ENCODE data around the gene GALNT2. TPM values are rescaled to one million over a fixed set of nuclear protein-coding genes. Genes with fewer than 3 reads are reported as not detected.

The GALNT2 gene
- polyA plus RNA-seq, 1 of the 3 experiments (the other 2 are of a cell fraction), result 118 TPM

DNA sequence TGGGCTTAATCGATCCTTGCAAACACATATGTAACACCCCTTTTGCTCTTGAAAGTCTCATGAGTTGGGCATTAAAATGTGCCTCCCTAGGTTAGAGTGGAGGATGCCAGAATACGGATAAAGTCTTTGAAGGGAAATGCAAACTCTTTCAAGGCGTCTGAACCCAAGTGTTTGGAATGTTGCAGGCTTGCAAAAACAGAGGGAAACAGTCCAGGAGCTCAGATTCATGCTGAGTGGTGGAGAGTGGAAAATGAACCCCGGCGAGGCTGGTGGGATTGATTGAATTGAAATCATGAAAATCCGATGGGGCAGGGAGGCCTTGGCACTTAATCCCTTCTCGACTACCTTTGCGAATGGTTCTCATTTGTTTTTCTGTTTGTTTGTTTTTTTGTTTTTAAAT lies 183.6 kb downstream of the GALNT2 start (continued):
- TF ChIP-seq, protein P1, sequence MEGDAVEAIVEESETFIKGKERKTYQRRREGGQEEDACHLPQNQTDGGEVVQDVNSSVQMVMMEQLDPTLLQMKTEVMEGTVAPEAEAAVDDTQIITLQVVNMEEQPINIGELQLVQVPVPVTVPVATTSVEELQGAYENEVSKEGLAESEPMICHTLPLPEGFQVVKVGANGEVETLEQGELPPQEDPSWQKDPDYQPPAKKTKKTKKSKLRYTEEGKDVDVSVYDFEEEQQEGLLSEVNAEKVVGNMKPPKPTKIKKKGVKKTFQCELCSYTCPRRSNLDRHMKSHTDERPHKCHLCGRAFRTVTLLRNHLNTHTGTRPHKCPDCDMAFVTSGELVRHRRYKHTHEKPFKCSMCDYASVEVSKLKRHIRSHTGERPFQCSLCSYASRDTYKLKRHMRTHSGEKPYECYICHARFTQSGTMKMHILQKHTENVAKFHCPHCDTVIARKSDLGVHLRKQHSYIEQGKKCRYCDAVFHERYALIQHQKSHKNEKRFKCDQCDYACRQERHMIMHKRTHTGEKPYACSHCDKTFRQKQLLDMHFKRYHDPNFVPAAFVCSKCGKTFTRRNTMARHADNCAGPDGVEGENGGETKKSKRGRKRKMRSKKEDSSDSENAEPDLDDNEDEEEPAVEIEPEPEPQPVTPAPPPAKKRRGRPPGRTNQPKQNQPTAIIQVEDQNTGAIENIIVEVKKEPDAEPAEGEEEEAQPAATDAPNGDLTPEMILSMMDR (IDR thresholded peaks at IDR 0.05), result no peak
- TF ChIP-seq, protein P2, sequence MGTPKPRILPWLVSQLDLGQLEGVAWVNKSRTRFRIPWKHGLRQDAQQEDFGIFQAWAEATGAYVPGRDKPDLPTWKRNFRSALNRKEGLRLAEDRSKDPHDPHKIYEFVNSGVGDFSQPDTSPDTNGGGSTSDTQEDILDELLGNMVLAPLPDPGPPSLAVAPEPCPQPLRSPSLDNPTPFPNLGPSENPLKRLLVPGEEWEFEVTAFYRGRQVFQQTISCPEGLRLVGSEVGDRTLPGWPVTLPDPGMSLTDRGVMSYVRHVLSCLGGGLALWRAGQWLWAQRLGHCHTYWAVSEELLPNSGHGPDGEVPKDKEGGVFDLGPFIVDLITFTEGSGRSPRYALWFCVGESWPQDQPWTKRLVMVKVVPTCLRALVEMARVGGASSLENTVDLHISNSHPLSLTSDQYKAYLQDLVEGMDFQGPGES (IDR thresholded peaks at IDR 0.05; ENCODE audit: low read depth, low read length), result no peak
- TF ChIP-seq ELF1 (IDR thresholded peaks at IDR 0.05), result no peak
- TF ChIP-seq NRF1 (IDR thresholded peaks at IDR 0.05; ENCODE audit: low read depth, low read length), result no peak
- TF ChIP-seq RAD21 (IDR thresholded peaks at IDR 0.05; ENCODE audit: low read length), result no peak

DNA sequence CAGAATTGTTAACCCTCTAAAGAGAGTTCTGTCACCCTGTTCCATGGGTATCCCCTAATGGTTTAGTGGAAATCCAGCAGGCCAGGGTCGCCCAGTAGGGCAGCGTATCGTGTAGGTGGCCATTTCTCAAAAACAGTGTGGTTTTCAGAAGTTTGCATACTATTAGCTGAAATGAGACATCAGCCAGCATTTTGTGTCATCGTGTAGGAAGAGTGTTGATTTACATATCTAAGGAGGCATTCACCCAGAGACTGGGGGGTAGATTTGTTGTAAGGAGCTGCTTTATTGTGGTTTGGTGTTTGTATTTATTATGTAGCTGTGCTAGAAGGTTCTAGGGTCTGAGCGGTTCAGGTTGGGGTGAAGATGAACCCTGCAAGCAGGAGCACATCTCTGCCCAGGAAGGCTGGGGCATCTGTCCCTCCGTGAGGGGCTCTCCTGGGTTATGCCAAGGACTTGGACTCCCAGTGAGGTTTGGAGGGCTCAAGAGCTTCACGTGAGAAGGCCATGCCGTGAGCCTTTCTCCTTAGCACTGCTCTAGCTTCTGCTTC lies 184.7 kb downstream of the GALNT2 start:
- no peak for DNase-seq
- H3K9me2 ChIP-seq, result no peaks in the 10 kb centered on the region
- ChIA-PET POLR2A (no interaction called here), CTCF (interaction anchor here (0.7 to 1.0 kb wide), 2 partner anchors 16 to 72 kb away, joined by 3 to 7 read pairs; no protein-coding TSS in a partner anchor)
- WGBS (ENCODE audit: low lambda C conversion rate), result 94% methylated on average over 8 of the region's 8 CpGs
- H3K27ac ChIP-seq (ENCODE audit: low read depth in 2 of 2, low read length in 1 of 2), result no peak overlapping the region
- no peak overlapping the region for H2AFZ ChIP-seq (ENCODE audit: low read depth)
- no peak overlapping the region for H3K4me2 ChIP-seq
- H3F3A ChIP-seq (replicated peaks; ENCODE audit: insufficient read depth), result no peaks in the 10 kb centered on the region
- no peaks in the 10 kb centered on the region for H3K27me3 ChIP-seq (ENCODE audit: insufficient read depth)
- H3K79me2 ChIP-seq (ENCODE audit: insufficient read depth), result no peaks in the 10 kb centered on the region
- H3K36me3 ChIP-seq (replicated peaks in 1 of 2; ENCODE audit: control insufficient read depth in 1 of 2, insufficient read depth in 2 of 2, low read length in 1 of 2), result peaks cover 18 to 65% of the 10 kb centered on the region in 2 experiments
- no peak for TF ChIP-seq FOSL2 (IDR thresholded peaks at IDR 0.05; ENCODE audit: borderline replicate concordance, low read depth)
- TF ChIP-seq GATA2 (CRISPR knock-in tag; IDR thresholded peaks at IDR 0.05), result no peak
- no peak for TF ChIP-seq RAD21 (IDR thresholded peaks at IDR 0.05; ENCODE audit: low read length)
- no peak for TF ChIP-seq FOXJ3 (CRISPR knock-in tag; IDR thresholded peaks at IDR 0.05)
- no peak overlapping the region for H3K9ac ChIP-seq
- no peaks in the 10 kb centered on the region for H4K20me1 ChIP-seq (ENCODE audit: insufficient read depth)
- H3K4me3 ChIP-seq (ENCODE audit: low read depth in 2 of 2, low read length in 1 of 2), result no peak overlapping the region
- H3K4me1 ChIP-seq (ENCODE audit: control insufficient read depth in 1 of 2, insufficient read depth in 2 of 2, low read depth in 1 of 2, low read length in 1 of 2), result no peaks in the 10 kb centered on the region
- H3K9me3 ChIP-seq, result no peaks in the 10 kb centered on the region

DNA sequence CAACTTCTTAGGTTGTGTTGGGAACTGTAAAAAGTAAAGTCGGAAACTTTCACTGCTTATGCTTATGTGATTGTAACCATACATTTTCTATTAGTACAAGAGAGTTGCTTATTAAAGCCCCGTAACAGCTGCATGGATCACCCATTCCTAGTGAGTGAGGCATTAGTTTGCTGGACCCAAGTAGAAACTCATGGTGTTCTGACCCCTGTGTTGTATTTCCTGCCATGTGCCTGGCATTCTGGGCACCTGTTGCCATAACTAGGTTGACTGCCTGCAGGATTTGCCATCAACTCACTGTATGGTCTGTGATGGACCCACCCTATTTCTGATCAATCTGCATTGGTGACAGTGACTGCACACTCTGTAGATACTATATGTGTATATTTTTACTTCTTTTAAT lies 186.1 kb downstream of the GALNT2 start:
- no peak overlapping the region for H3K27ac ChIP-seq (ENCODE audit: low read depth in 2 of 2, low read length in 1 of 2)
- TF ChIP-seq NRF1 (IDR thresholded peaks at IDR 0.05; ENCODE audit: low read depth, low read length) (no peak), FOXM1 (IDR thresholded peaks at IDR 0.05; ENCODE audit: low read depth) (no peak), CHD2 (IDR thresholded peaks at IDR 0.05; ENCODE audit: low read length, partially characterized antibody) (no peak), RXRA (IDR thresholded peaks at IDR 0.05; ENCODE audit: borderline replicate concordance, low read depth) (no peak), MXI1 (IDR thresholded peaks at IDR 0.05; ENCODE audit: low read depth, low read length) (no peak), ELF1 (IDR thresholded peaks at IDR 0.05) (no peak), SIN3A (IDR thresholded peaks at IDR 0.05; ENCODE audit: borderline replicate concordance, low read depth, low read length) (no peak), POLR2AphosphoS5 (IDR thresholded peaks at IDR 0.05; ENCODE audit: low read depth, low read length) (no peak), RCOR1 (IDR thresholded peaks at IDR 0.05; ENCODE audit: low read length) (no peak), YY1 (IDR thresholded peaks at IDR 0.05; ENCODE audit: low read depth) (no peak)
- TF ChIP-seq, protein P3, sequence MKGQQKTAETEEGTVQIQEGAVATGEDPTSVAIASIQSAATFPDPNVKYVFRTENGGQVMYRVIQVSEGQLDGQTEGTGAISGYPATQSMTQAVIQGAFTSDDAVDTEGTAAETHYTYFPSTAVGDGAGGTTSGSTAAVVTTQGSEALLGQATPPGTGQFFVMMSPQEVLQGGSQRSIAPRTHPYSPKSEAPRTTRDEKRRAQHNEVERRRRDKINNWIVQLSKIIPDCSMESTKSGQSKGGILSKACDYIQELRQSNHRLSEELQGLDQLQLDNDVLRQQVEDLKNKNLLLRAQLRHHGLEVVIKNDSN (IDR thresholded peaks at IDR 0.05; ENCODE audit: borderline replicate concordance, low read depth), result no peak
- TF ChIP-seq, protein P2 (IDR thresholded peaks at IDR 0.05; ENCODE audit: low read depth, low read length), result no peak
- TF ChIP-seq, protein P4, sequence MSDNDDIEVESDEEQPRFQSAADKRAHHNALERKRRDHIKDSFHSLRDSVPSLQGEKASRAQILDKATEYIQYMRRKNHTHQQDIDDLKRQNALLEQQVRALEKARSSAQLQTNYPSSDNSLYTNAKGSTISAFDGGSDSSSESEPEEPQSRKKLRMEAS (IDR thresholded peaks at IDR 0.05; ENCODE audit: low read depth), result no peak
- TF ChIP-seq, protein P5, sequence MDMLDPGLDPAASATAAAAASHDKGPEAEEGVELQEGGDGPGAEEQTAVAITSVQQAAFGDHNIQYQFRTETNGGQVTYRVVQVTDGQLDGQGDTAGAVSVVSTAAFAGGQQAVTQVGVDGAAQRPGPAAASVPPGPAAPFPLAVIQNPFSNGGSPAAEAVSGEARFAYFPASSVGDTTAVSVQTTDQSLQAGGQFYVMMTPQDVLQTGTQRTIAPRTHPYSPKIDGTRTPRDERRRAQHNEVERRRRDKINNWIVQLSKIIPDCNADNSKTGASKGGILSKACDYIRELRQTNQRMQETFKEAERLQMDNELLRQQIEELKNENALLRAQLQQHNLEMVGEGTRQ (IDR thresholded peaks at IDR 0.05; ENCODE audit: borderline replicate concordance, low read depth, low read length), result no peak

More for the DNA sequence above, 186.1 kb downstream of the GALNT2 start:
- no peak for DNase-seq
- ChIA-PET CTCF (no interaction called here), POLR2A (no interaction called here)
- Histone ChIP-seq H3K4me1 (ENCODE audit: control insufficient read depth in 1 of 2, insufficient read depth in 2 of 2, low read depth in 1 of 2, low read length in 1 of 2) (no peaks in the 10 kb centered on the region), H3F3A (replicated peaks; ENCODE audit: insufficient read depth) (no peaks in the 10 kb centered on the region), H3K4me3 (ENCODE audit: low read depth in 2 of 2, low read length in 1 of 2) (no peak overlapping the region), H3K4me2 (no peak overlapping the region), H4K20me1 (ENCODE audit: insufficient read depth) (no peaks in the 10 kb centered on the region), H3K27me3 (ENCODE audit: insufficient read depth) (no peaks in the 10 kb centered on the region), H3K79me2 (ENCODE audit: insufficient read depth) (no peaks in the 10 kb centered on the region), H3K9ac (no peak overlapping the region), H3K9me3 (no peaks in the 10 kb centered on the region), H3K36me3 (replicated peaks in 1 of 2; ENCODE audit: control insufficient read depth in 1 of 2, insufficient read depth in 2 of 2, low read length in 1 of 2) (peaks cover 21 to 67% of the 10 kb centered on the region in 2 experiments), H3K9me2 (no peaks in the 10 kb centered on the region), H2AFZ (ENCODE audit: low read depth) (no peak overlapping the region)
- WGBS (ENCODE audit: low lambda C conversion rate), result 88% methylated on average over 2 of the region's 2 CpGs
